OCI-LY7 (cell line): ENCODE data around the gene COL18A1. TPM values are rescaled to one million over a fixed set of nuclear protein-coding genes. Genes with fewer than 3 reads are reported as not detected.

Experiments used
- BruUV-seq: library from RNA; stranded (reverse); fragments of 400-500 nt; replicated peaks from 2 replicates; lab custom pipeline; 2021; lab: Mats Ljungman, UMichigan
- CTCF ChIA-PET: fragments of 300-600 bp; sonication (Branson Sonifier 250); formaldehyde crosslinking; loops from one replicate; lab custom pipeline; 2022; ENCODE audit warnings: antibody characterized with exemption; ENCODE audit not compliant: unreplicated experiment; lab: Charles Lee
- POLR2A ChIA-PET: fragments of 300-600 bp; sonication (Branson Sonifier 250); formaldehyde crosslinking; loops from one replicate; lab custom pipeline; 2022; ENCODE audit warnings: antibody characterized with exemption; lab: Charles Lee
- DNase-seq: peaks from one replicate; pipeline ENCODE4 v3.0.0-alpha.2; 2015; ENCODE audit warnings: low spot score
- H2AFZ ChIP-seq: fragments of 200-600 bp; sonication (generic), shearing (Covaris generic); 2 replicates; pipeline ENCODE4 v1.6.1; 2014; ENCODE audit warnings: mild to moderate bottlenecking, antibody characterized with exemption, low read length, moderate library complexity
- H3K27ac ChIP-seq: fragments of 200-600 bp; sonication (generic); 2 replicates; pipeline ENCODE4 v1.5.1; 2014; ENCODE audit warnings: mixed run types, low read depth, mild to moderate bottlenecking, moderate library complexity, low read length, inconsistent platforms; ENCODE audit not compliant: poor library complexity, severe bottlenecking
- H3K36me3 ChIP-seq: fragments of 200-600 bp; sonication (generic); 2 replicates; pipeline ENCODE4 v1.6.1; 2014; ENCODE audit warnings: mild to moderate bottlenecking, antibody characterized with exemption, low read length, moderate library complexity, mixed read lengths; ENCODE audit not compliant: insufficient read depth
- H3K4me1 ChIP-seq: fragments of 200-600 bp; sonication (generic); 2 replicates; pipeline ENCODE4 v1.5.1; 2014; ENCODE audit warnings: mild to moderate bottlenecking, low read length; ENCODE audit not compliant: insufficient read depth, poor library complexity, severe bottlenecking
- H3K4me2 ChIP-seq: fragments of 200-600 bp; sonication (generic); 2 replicates; pipeline ENCODE4 v1.6.1; 2014; ENCODE audit warnings: mild to moderate bottlenecking, low read length
- H3K4me3 ChIP-seq: fragments of 200-600 bp; sonication (generic); 2 replicates; pipeline ENCODE4 v1.5.1; 2014; ENCODE audit warnings: mild to moderate bottlenecking, low read depth, low read length; ENCODE audit not compliant: poor library complexity, severe bottlenecking
- H3K79me2 ChIP-seq: fragments of 200-600 bp; sonication (generic); 2 replicates; pipeline ENCODE4 v1.6.1; 2016; ENCODE audit warnings: low read depth, mild to moderate bottlenecking, low read length, moderate library complexity, mixed read lengths; ENCODE audit not compliant: insufficient read depth
- H3K9me2 ChIP-seq: fragments of 200-600 bp; sonication (generic); 2 replicates; pipeline ENCODE4 v1.6.1; 2016; ENCODE audit warnings: mild to moderate bottlenecking, low read length, mixed read lengths; ENCODE audit not compliant: insufficient read depth
- H3K9me3 ChIP-seq: fragments of 200-600 bp; sonication (generic); 2 replicates; pipeline ENCODE4 v1.6.1; 2014; ENCODE audit warnings: mild to moderate bottlenecking, mixed run types, low read length, mixed read lengths
- H4K20me1 ChIP-seq: fragments of 200-600 bp; sonication (generic); 2 replicates; pipeline ENCODE4 v1.6.1; 2014; ENCODE audit warnings: mild to moderate bottlenecking, antibody characterized with exemption, low read length, moderate library complexity, mixed read lengths; ENCODE audit not compliant: insufficient read depth
- CTCF ChIP-seq: fragments of 200-600 bp; sonication (generic); conservative IDR thresholded peaks from 2 replicates; pipeline ENCODE4 v1.5.1; 2014; ENCODE audit warnings: mild to moderate bottlenecking, antibody characterized with exemption, low read length, moderate library complexity, mixed read lengths
- EZH2phosphoT487 ChIP-seq: fragments of 200-600 bp; sonication (generic); IDR thresholded peaks from 2 replicates; pipeline ENCODE4 v1.6.1; 2018; ENCODE audit warnings: low read depth, borderline replicate concordance, mild to moderate bottlenecking, mixed run types, antibody characterized with exemption, low read length, moderate library complexity, mixed read lengths
- intact Hi-C: fragments of 100-400 bp; cut with micrococcal nuclease; formaldehyde crosslinking; loops from one replicate; pipeline ENCODE4 v1.10.0; 2022; ENCODE audit not compliant: unreplicated experiment
- total RNA-seq, 2 experiments: library from RNA; depleted of rRNA in 1 of 2; stranded (reverse); fragments of >200 nt in 1 of 2; shearing (Covaris generic) in 1 of 2; gene quantifications; 2 replicates each; pipeline ENCODE4 v1.2.3, GENCODE V29; 2014 to 2022

Gene COL18A1
- total RNA-seq, 2 experiments from 2014 or later: 0.23 to 7.4 TPM

- no peaks in the 10 kb centered on the region for H3K9me2 ChIP-seq
- no peaks in the 10 kb centered on the region for H3K79me2 ChIP-seq
- H3K27ac ChIP-seq: no peak overlapping the region
- H3K4me3 ChIP-seq: no peak overlapping the region
- TF ChIP-seq CTCF: no peak
- TF ChIP-seq EZH2phosphoT487: no peak
- intact Hi-C loops: no loop called here
- no peaks in the 10 kb centered on the region for H3K9me3 ChIP-seq
- H3K4me2 ChIP-seq: no peak overlapping the region
- POLR2A ChIA-PET: no interaction called here
- H3K4me1 ChIP-seq: no peaks in the 10 kb centered on the region
- BruUV-seq: no TSS peak
- no peak overlapping the region for H2AFZ ChIP-seq
- CTCF ChIA-PET: no interaction called here
- no peak for DNase-seq
- H4K20me1 ChIP-seq: no peaks in the 10 kb centered on the region
- no peaks in the 10 kb centered on the region for H3K36me3 ChIP-seq
Measured at GRCh38 chr21:45466330-45467220, 61.6 kb downstream of the COL18A1 start.

- no peak overlapping the region for H3K27ac ChIP-seq
- no peak for DNase-seq
- H3K4me2 ChIP-seq: no peak overlapping the region
- H3K9me3 ChIP-seq: no peaks in the 10 kb centered on the region
- H3K4me3 ChIP-seq: no peak overlapping the region
- H3K79me2 ChIP-seq: no peaks in the 10 kb centered on the region
- ChIA-PET POLR2A (no interaction called here), CTCF (no interaction called here)
- TF ChIP-seq EZH2phosphoT487: no peak
- TF ChIP-seq CTCF: no peak
- H3K36me3 ChIP-seq: no peaks in the 10 kb centered on the region
- BruUV-seq: no TSS peak
- intact Hi-C loops: no loop called here
- no peaks in the 10 kb centered on the region for H3K4me1 ChIP-seq
- no peaks in the 10 kb centered on the region for H3K9me2 ChIP-seq
- H4K20me1 ChIP-seq: no peaks in the 10 kb centered on the region
- no peak overlapping the region for H2AFZ ChIP-seq
Measured at GRCh38 chr21:45467221-45467779, 62.3 kb downstream of the COL18A1 start.
